CD14-positive monocyte (primary cell): ENCODE data around the gene DUSP11. TPM values are rescaled to one million over a fixed set of nuclear protein-coding genes. Genes with fewer than 3 reads are reported as not detected.

Experiments used
- DNase-seq, 3 donors: peaks; one replicate each; pipeline ENCODE4 v3.0.0-alpha.2; 2011 to 2022
- H2AFZ ChIP-seq: 2 replicates; pipeline ENCODE4 v1.6.0; 2012; ENCODE audit warnings: mild to moderate bottlenecking, low read depth, low read length, inconsistent platforms; ENCODE audit not compliant: insufficient read depth, poor library complexity, severe bottlenecking
- H3K27ac ChIP-seq, 2 donors: 1 replicate in 1 of 2; 2 replicates in 1 of 2; pipeline ENCODE4 v1.5.1; 2012 to 2013; ENCODE audit warnings: low read length in 2 of 2, control low read depth in 1 of 2, inconsistent platforms in 1 of 2, low read depth in 1 of 2, mild to moderate bottlenecking in 1 of 2
- H3K27me3 ChIP-seq, 2 donors: one replicate each; pipeline versions ENCODE4 v1.6.0 to v1.6.1; 2011 to 2013; ENCODE audit warnings: low read length in 2 of 2; ENCODE audit not compliant: control insufficient read depth in 2 of 2, insufficient read depth in 2 of 2
- H3K36me3 ChIP-seq, 2 donors: replicated peaks in 1 of 2; 1 replicate in 1 of 2; 2 replicates in 1 of 2; pipeline versions ENCODE4 v1.5.1 to v1.6.1; 2012 to 2013; ENCODE audit warnings: low read length in 2 of 2, control low read depth in 1 of 2, inconsistent platforms in 1 of 2, mild to moderate bottlenecking in 1 of 2; ENCODE audit not compliant: insufficient read depth in 2 of 2, control insufficient read depth in 1 of 2
- H3K4me1 ChIP-seq, 2 donors: 1 replicate in 1 of 2; 2 replicates in 1 of 2; pipeline versions ENCODE4 v1.5.1 to v1.6.1; 2012 to 2013; ENCODE audit warnings: low read length in 2 of 2, control low read depth in 1 of 2, inconsistent platforms in 1 of 2, mild to moderate bottlenecking in 1 of 2, moderate library complexity in 1 of 2; ENCODE audit not compliant: insufficient read depth in 2 of 2, control insufficient read depth in 1 of 2
- H3K4me2 ChIP-seq: replicated peaks from 2 replicates; pipeline ENCODE3; 2012; ENCODE audit warnings: low read length, moderate library complexity, mild to moderate bottlenecking; ENCODE audit not compliant: poor library complexity, severe bottlenecking; ENCODE audit errors: extremely low read depth
- H3K4me3 ChIP-seq, 3 experiments: fragments of 200-600 bp in 1 of 3; sonication (generic) in 1 of 3; replicated peaks in 1 of 3; 1 replicate in 2 of 3; 2 replicates in 1 of 3; pipeline ENCODE4 v1.5.1; 2011 to 2013; ENCODE audit warnings: low read length in 3 of 3, mild to moderate bottlenecking in 3 of 3, control low read depth in 2 of 3, low read depth in 2 of 3, inconsistent platforms in 1 of 3, moderate library complexity in 1 of 3
- H3K79me2 ChIP-seq: 2 replicates; pipeline ENCODE4 v1.6.0; 2012; ENCODE audit warnings: mild to moderate bottlenecking, control low read depth, inconsistent platforms, low read length, moderate library complexity; ENCODE audit not compliant: insufficient read depth
- H3K9ac ChIP-seq: 2 replicates; pipeline ENCODE4 v1.6.0; 2017; ENCODE audit warnings: low read length, mild to moderate bottlenecking; ENCODE audit not compliant: insufficient read depth, poor library complexity, severe bottlenecking
- H3K9me3 ChIP-seq, 2 donors: replicated peaks in 1 of 2; 1 replicate in 1 of 2; 2 replicates in 1 of 2; pipeline versions ENCODE4 v1.5.1 to v1.6.1; 2012 to 2013; ENCODE audit warnings: low read length in 2 of 2, control low read depth in 1 of 2; ENCODE audit not compliant: control insufficient read depth in 1 of 2, insufficient read depth in 1 of 2
- H4K20me1 ChIP-seq: 2 replicates; pipeline ENCODE4 v1.6.0; 2012; ENCODE audit warnings: mild to moderate bottlenecking, low read length, control low read depth, moderate library complexity; ENCODE audit not compliant: insufficient read depth
- H3K27ac Mint-ChIP-seq, 7 donors: one replicate each; pipeline ENCODE4 v1.8.0; 2020; ENCODE audit warnings: mild to moderate bottlenecking in 7 of 7, mixed read lengths in 7 of 7, moderate library complexity in 6 of 7, inconsistent platforms in 2 of 7
- H3K27me3 Mint-ChIP-seq, 3 donors: one replicate each; pipeline ENCODE4 v1.8.0; 2021 to 2022; ENCODE audit warnings: low read depth in 3 of 3, mild to moderate bottlenecking in 3 of 3, mixed read lengths in 3 of 3, moderate library complexity in 3 of 3, inconsistent platforms in 1 of 3
- H3K36me3 Mint-ChIP-seq, 2 donors: one replicate each; pipeline ENCODE4 v1.8.0; 2020; ENCODE audit warnings: mixed read lengths in 2 of 2, inconsistent platforms in 1 of 2, mild to moderate bottlenecking in 1 of 2
- H3K4me1 Mint-ChIP-seq: one replicate; pipeline ENCODE4 v1.8.0; 2020; ENCODE audit warnings: mild to moderate bottlenecking, mixed read lengths
- H3K4me3 Mint-ChIP-seq, 2 donors: one replicate each; pipeline ENCODE4 v1.8.0; 2020; ENCODE audit warnings: mild to moderate bottlenecking in 2 of 2, mixed read lengths in 2 of 2, moderate library complexity in 1 of 2
- H3K9me3 Mint-ChIP-seq, 7 donors: one replicate each; pipeline ENCODE4 v1.8.0; 2020 to 2022; ENCODE audit warnings: mixed read lengths in 7 of 7, mild to moderate bottlenecking in 6 of 7, moderate library complexity in 6 of 7, inconsistent platforms in 2 of 7
- WGBS: methylation state at CpG from one replicate; pipeline ENCODE4 v1.1.5; 2013; ENCODE audit warnings: missing lambda C conversion rate; ENCODE audit not compliant: insufficient coverage; 5-methylcytosine and 5-hydroxymethylcytosine counted together
- intact Hi-C, 2 donors: fragments of 100-400 bp; cut with micrococcal nuclease; formaldehyde crosslinking; loops; one replicate each; pipeline versions ENCODE4 v1.15.0 to v1.15.1; 2023
- polyA plus RNA-seq, 3 donors: library from polyadenylated mRNA; depleted of rRNA in 1 of 3; unstranded in 2 of 3; stranded (reverse) in 1 of 3; fragments of 300-500 nt in 2 of 3; fragments of >200 nt in 1 of 3; fragmentation: Illumina TruSeq in 2 of 3; gene quantifications; 1 replicate in 2 of 3; 2 replicates in 1 of 3; pipeline ENCODE4 v1.2.3, GENCODE V29; 2012 to 2021
- TF ChIP-seq, protein P1 (sequence below): fragments of 200-600 bp; IDR thresholded peaks from one replicate; pipeline ENCODE4 v1.8.0; 2022; ENCODE audit warnings: antibody characterized with exemption, mild to moderate bottlenecking

DUSP11 gene
- polyA plus RNA-seq, 3 donors, result 9.9 to 25.7 (median 23.1) TPM

DNA sequence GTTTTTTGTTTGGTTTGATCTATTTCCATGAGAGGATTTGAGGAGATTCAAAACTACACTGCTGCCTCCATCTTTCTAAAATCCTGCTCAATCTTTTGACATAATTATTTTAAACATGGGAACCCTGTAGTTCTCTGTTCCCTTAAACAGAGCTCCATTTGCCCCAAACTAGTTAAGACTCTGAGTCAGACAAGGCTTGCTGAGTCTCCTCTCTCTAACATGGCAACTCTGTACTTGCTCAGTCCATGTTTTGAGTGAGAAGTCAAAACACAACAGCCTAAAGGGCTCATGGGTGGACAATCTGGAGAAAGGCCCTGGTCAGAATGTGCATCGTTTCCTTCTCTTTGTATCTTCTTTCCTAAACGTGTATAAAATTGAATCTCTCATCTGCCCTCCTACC, 41.8 kb upstream of the DUSP11 start:
- H3K4me1 Mint-ChIP-seq, result no peaks in the 10 kb centered on the region
- Histone ChIP-seq H4K20me1 (no peaks in the 10 kb centered on the region), H3K79me2 (no peaks in the 10 kb centered on the region), H3K4me3 (no peak overlapping the region), H3K9me3 (no peaks in the 10 kb centered on the region), H3K4me2 (no peak overlapping the region), H3K36me3 (no peaks in the 10 kb centered on the region), H3K27me3 (no peaks in the 10 kb centered on the region), H3K4me1 (no peaks in the 10 kb centered on the region), H3K9ac (no peak overlapping the region), H3K27ac (no peak overlapping the region), H2AFZ (no peak overlapping the region)
- no peak for DNase-seq
- peaks cover 5 to 7% (median 6%) of the 10 kb centered on the region in 3 donors for H3K27me3 Mint-ChIP-seq
- H3K9me3 Mint-ChIP-seq, result no peaks in the 10 kb centered on the region
- WGBS, result 89% methylated on average over 2 of the region's 2 CpGs
- TF ChIP-seq, protein P1, sequence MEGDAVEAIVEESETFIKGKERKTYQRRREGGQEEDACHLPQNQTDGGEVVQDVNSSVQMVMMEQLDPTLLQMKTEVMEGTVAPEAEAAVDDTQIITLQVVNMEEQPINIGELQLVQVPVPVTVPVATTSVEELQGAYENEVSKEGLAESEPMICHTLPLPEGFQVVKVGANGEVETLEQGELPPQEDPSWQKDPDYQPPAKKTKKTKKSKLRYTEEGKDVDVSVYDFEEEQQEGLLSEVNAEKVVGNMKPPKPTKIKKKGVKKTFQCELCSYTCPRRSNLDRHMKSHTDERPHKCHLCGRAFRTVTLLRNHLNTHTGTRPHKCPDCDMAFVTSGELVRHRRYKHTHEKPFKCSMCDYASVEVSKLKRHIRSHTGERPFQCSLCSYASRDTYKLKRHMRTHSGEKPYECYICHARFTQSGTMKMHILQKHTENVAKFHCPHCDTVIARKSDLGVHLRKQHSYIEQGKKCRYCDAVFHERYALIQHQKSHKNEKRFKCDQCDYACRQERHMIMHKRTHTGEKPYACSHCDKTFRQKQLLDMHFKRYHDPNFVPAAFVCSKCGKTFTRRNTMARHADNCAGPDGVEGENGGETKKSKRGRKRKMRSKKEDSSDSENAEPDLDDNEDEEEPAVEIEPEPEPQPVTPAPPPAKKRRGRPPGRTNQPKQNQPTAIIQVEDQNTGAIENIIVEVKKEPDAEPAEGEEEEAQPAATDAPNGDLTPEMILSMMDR, result no peak
- no peak overlapping the region for H3K4me3 Mint-ChIP-seq
- no peak overlapping the region for H3K27ac Mint-ChIP-seq
- H3K36me3 Mint-ChIP-seq, result no peaks in the 10 kb centered on the region
- intact Hi-C loops, result loop anchor here in 1 of 2 donors (10.0 kb wide), 4 partner anchors 163 to 573 kb away; partner anchors contain the start of genes BOLA3 and TET3

DNA sequence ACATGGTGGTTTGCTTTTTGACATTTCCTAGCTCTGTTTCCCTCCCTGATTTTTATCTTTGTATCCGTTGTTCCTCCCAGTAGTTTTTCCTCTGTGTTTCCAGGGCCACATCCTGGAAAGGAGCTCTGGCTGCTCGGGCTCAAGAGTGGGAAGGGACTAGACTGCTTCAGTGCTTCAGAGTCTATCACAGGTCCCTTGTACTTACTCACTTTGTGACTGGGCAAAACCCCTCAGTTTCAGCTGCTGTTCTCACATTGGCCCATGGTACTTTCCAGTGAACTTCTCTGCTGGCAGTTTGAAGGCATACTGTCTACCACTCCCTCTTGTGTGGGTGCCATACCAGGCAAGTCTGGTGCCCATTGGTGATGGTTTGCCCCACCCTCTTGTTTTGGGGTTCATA, 41.3 kb upstream of the DUSP11 start:
- Histone ChIP-seq H3K27me3 (no peaks in the 10 kb centered on the region), H3K9me3 (no peaks in the 10 kb centered on the region), H4K20me1 (no peaks in the 10 kb centered on the region), H3K36me3 (no peaks in the 10 kb centered on the region), H2AFZ (no peak overlapping the region), H3K4me2 (no peak overlapping the region), H3K4me3 (no peak overlapping the region), H3K4me1 (no peaks in the 10 kb centered on the region), H3K9ac (no peak overlapping the region), H3K27ac (no peak overlapping the region), H3K79me2 (no peaks in the 10 kb centered on the region)
- TF ChIP-seq, protein P1, result no peak
- Mint-ChIP-seq H3K27ac (no peak overlapping the region), H3K4me1 (no peaks in the 10 kb centered on the region), H3K9me3 (no peaks in the 10 kb centered on the region), H3K27me3 (peaks cover 4 to 7% (median 6%) of the 10 kb centered on the region in 3 donors), H3K4me3 (no peak overlapping the region), H3K36me3 (no peaks in the 10 kb centered on the region)
- intact Hi-C loops, result loop anchor here in 1 of 2 donors (10.0 kb wide), 4 partner anchors 164 to 574 kb away; partner anchors contain the start of genes BOLA3 and TET3
- 0% methylated on average over 1 of the region's 2 CpGs for WGBS
- DNase-seq, result no peak
